Measurements from ENCODE around the gene TTC21B.

TTC21B gene

DNA sequence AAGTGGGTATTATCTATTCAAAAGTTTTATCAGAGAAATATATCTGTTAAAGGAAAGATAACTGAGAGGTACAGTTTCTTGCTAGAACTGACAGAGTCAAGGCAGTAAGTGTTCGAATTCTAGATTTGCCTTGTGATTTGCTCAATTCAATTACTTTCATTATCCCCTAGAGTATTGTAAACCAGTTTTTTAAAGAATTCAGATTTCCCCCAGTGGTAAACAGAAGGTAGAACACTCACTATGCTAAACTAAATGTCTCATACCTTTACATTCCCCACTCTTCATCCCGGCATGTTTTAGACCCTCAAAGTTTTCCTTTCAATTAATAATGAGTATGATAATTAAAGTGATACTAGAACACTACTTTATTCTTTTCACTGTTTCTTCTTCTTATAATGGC is 28.6 kb downstream of the TTC21B start:
- no peak for DNase-seq (ENCODE audit: low read depth, low spot score)

DNA sequence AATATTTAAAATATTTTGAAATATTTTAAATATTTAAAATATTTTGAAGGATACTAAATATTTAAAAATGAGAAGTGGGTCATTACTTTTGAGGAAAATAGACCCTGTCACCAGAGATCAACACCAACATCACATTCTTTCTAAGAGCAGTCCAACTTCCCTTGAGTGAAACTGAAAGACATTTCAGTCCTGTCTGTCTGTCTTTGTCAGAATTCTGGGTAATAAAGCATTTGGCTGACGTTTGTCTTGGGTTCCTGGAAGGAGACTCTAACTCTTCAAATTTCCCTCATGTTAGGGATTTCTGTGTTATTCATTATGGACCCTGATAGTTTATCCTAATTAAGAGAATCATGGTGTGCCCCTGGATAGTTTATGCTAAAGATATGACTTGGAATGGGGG is 32.8 kb downstream of the TTC21B start:
- DNase-seq (ENCODE audit: low read depth, low spot score): no peak

DNA sequence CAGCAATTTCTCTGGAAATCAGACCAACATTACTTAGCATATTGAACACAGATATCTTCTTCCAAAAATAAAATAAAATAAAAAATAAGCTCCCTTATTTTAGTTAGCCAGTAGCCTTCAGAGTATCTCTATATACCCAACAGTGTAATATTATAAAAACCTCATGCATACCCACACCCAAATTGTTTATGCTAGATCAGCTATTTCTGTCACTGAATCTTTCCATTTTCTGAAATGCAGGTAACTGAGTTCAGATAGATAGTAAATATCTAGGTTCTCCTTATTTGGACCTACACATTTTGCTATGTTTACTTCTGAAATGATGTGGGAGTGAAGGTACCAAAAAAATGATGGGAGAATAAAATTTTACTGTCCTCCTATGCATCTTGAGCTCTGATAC is 39.9 kb downstream of the TTC21B start:
- no peak for DNase-seq (ENCODE audit: low read depth, low spot score)

DNA sequence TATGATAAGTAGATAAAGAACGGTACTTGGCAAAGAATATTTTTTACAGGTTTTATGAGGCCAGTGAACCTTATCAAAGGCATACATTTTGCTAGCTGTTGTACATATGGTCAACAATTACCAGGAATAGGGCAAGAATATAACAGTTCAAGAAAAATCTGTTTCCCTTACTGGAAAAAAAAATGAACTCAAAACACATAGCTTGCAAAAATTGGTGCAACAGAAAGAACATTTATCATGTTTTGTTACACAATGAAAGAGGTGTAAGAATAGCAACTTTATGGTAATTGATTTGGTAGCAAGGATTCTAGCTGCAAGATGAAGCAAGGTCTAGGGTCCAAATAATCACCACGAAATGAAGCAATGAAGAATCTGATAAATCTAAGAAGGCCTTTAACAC is 41.6 kb downstream of the TTC21B start:
- no peak for DNase-seq (ENCODE audit: low read depth, low spot score)

DNA sequence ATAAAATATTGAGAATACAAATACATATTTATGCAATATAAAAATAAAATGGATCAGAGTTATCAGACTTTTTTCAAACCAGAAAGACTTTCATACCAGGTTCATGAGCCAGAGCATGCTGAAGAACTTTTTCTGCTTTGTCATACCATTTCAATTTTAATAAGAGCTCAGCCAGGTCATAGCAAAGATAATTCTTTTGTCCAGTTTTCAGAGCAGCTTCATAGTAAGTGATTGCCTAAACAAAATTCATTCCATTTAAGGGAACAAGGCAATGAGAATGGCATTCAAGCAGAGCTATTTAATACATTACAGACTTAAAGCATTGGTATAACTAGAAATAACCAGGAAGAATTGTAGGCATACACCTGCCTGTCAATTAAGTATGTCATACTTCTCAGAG is 42.3 kb downstream of the TTC21B start:
- DNase-seq (ENCODE audit: low read depth, low spot score): no peak

DNA sequence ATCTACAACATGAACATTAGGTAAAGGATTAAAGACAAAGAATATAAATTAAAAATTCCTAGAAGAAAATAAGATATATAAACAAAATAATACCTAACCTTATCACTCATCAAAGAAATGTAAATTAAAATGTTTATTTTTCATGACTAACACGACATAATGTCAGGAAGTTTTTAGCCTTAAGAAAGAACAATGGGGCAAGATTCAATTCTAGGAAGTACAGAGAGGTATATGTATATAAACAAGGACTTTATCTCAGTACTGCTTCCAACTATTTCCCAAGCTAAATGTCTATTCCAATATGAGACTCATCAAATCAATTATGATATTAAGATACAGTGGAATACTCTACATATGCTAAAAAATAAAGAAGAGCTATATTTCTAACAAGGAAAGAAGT is 44.1 kb downstream of the TTC21B start:
- no peak for DNase-seq (ENCODE audit: low read depth, low spot score)

DNA sequence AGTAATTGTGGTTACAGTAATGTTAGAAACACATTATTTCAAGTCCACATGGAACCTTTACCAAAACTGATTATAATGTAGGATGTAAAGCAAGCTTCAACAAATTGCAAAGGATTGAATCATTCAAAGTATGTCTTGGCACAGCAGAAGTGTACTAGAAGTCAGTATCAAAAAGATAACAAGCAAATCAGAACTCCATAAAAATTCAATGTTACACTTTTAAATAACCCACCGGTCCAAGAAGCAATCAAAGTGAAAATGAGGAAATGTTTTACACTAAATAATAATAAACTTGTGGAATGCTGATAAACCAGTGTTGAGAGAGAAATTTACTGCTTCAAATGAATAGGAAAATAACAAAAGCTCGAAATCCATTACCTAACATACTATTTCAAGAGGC is 47.7 kb downstream of the TTC21B start:
- no peak for DNase-seq (ENCODE audit: low read depth, low spot score)

DNA sequence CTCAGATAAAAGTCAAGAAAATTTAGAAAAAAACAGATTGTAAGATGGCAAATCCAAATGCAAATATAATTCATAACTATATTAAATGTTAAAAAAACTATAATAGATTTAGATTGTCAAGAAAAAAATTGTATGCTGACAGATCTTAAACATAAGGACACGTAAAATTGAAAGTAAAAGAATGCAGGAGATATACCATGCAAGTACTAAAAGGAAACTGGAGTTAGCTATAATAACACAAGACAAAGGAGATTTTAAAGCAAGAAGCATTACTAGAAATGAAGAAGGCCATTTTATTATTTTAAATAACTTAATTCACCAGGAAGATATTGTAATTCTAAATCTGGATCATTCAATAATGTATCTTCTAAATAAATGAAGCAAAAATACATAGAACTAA is 48.3 kb downstream of the TTC21B start:
- no peak for DNase-seq (ENCODE audit: low read depth, low spot score)

DNA sequence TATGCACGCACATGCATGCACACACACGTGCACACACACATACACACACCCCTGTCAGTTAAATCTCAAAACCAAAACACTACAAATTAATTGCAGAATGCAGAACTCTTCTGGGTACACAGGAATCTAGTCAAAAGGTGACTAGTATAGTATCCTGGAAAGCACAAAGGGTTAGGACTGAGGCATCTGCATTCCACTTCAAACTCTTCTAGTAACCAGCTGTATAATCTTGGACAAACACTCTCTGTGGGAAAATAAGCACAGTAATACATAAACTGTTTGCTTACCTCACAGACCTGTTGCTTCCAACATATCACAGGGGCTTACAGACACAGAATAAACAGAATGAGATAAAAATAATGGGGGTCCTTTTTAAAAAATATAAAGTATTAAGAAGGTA is 49.1 kb downstream of the TTC21B start:
- DNase-seq (ENCODE audit: low read depth, low spot score): no peak

DNA sequence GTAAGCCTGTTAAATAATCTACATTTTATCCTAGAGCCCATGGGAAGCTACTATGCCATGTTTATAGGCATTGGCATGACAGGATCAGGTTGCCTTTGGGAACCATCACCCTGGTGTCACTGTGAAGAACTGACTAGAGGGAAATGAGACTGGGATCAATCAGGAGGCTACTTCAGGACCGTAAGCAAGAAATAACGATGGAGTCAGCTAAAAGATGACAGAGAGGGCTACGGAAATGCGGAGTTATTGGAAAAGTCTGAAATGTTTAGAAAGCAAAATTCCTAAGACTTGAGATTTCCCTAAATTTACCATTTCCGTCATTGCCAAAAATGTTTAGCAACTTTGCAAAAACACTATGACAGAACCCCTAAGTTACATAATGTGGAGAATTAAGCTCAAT is 50.2 kb downstream of the TTC21B start:
- no peak for DNase-seq (ENCODE audit: low read depth, low spot score)

DNA sequence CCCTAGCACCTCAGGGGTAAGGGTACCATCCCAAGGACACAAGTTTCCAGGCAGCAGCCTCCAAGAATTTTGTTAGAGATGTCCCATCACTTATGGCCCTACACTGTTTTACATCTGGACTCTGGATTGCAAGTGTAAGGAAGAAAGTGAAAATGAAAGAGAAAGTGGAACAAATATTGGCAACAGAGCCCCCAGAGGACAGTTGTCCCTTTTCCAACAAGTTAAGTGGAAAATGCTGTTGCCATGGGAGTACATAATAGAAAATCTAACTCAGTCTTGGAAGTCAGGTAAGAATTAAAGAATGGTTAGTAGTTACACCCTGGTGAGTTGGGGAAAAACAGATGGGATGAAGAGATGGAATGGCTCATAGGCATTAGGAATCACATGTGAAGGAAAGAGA is 50.6 kb downstream of the TTC21B start:
- no peak for DNase-seq (ENCODE audit: low read depth, low spot score)

DNA sequence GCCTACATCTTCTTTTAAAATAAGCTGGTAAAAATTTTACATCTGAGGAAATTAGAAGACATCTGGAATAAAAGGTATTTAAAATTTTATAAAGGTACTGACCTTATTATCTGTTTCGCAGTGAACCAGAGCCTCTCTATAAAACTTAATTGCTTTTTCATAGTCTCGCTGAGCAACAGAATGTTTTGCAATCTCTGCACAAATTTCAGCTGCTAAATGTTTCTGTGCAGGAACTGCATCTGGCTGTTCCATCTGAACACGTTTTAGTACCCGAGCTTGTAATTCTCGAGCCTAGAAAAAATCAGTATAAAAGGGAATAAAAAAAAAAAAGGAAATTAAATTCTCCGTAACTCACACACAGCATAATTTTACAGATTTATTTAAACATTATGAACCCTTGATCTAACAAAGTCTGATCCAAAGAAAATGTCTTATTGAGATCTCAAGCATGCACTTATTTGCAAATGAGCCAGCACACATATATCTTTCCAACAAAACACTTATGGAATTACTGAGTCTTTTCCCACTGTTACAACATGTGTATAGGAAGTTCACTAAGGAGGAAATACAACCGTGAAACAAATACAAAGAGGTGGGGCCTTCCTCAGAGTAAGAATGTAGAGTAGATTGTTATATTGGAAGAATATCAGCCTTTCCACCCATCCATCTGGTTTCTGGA is 51.8 kb downstream of the TTC21B start:
- DNase-seq (ENCODE audit: low read depth, low spot score): no peak

DNA sequence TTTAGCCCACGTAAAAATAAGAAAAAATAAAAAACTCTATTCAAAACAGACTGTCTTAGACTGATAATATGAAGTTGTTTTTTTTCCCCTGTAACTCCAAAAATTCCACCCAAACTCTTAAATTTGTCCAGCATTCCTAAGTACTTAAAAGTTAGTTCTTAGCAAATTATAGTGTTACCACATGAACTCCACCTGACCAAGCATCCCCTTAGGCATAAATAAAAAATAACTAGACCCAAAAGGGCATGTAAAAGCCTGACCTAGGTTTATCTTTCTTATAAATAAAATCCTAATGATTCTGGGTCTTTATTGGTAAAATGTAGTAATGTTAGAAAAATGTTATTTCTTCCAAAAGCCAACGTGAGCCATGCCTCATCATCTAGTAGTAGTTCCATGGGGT is 54.3 kb downstream of the TTC21B start:
- no peak for DNase-seq (ENCODE audit: low read depth, low spot score)

DNA sequence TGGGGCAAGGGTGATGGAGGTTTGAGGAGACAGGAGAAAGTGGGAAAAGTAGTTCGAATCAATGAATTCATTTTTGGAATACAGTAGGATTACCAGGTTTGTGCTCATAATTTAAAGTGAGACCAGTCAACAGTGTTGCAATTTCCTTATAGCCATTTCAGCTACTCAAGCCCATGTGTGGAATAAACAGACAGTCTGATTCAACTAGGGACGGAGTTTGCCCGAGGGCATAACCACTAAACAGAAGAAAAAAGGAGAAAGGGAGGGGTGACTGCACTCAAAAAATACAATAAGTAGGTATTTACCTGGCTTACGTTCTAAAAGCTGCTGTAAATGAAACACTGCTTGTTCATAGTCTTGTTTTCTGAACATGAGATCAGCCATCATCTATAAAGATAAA is 55.2 kb downstream of the TTC21B start:
- DNase-seq (ENCODE audit: low read depth, low spot score): no peak

DNA sequence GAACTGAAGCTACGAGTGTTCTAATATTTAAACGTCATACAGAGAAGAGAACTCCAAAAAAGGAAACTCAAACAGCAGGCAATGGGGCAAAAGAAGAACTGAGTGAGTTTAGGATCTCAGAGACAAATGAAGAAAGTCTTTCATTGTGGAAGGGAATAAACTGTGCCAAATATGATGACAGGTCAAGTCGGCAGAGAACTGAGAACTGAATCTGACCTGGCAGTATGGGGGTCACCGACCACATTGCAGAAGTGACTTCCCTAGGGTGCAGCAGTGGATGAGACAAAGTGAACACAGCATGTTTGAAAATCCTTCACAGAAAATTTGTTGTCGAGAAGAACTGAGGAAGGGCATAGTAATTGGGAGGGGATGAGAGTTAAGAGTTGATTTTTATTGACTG is 55.9 kb downstream of the TTC21B start:
- DNase-seq (ENCODE audit: low read depth, low spot score): no peak

DNA sequence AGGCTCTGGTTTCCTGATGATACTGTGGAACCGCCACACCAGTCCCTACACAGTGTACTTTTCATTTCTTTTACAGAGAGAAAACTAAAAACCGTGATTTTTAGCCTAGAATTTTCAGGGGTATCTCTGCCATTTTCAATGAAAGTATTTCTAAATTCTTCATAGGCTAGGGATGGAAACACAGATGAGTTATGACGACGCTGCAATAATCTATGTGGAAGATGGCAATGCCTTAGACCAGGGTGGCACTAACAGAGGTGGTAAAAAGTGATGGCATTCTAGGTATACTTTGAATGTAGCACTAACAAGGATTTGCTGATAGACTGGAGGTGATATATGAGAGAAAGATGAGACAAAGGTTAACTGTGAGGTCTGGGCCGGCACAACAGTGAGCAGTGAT is 56.5 kb downstream of the TTC21B start:
- DNase-seq (ENCODE audit: low read depth, low spot score): no peak

DNA sequence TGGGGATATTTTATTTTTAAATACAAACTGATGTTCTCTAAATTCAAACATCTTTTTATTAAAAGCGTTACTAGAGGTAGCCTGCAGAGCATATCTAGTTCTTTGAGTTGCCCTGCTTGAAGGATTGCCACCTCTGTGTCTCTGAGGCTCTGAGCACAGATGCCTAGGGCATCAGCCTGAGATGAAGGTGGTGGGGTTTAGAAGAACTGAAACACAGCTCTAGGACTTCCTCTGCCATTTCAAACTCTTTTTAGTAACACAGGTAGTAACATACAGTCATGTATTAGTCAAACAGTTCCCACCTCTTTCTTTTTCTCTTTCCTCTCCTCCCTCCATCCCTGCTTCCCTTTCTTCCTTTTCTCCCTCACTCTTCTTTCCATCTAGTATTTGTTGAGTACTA is 57.6 kb downstream of the TTC21B start:
- no peak for DNase-seq (ENCODE audit: low read depth, low spot score)

DNA sequence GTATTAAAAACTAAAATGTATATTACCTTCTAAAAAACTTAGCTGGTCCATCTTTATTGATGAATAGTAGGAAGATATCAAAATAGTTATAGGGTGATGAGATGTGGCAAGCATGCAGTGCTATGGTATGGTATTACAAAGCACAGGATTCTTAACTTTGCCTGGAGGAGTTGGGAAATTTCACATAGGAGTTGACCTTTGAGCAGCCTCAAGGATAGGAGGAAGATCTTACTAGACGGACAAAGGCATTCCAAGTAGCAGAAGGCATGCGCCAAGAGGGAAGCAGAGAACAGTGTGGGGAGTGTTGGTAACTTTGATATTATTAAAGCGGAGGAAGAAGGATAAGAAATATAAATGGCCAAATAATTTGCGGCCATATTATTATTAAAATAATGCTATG is 60.0 kb downstream of the TTC21B start:
- DNase-seq (ENCODE audit: low read depth, low spot score): no peak

DNA sequence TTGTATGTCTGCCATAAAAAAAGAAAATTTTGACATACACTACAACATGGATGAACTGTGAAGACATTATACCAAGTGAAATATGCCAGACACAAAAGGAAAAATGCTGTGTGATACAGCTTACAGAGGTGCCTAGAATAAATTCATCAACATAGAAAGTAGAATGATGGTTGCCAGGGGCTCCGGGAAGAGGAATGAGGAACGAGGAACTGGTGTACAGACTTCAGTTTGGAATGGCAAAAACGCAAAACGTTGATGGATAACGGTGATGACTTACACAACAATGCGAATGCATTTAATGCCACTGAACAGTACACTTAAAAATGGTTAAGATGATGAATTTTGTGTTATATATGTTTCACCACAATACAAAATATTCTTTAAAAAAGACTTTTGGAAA is 61.0 kb downstream of the TTC21B start:
- no peak for DNase-seq (ENCODE audit: low read depth, low spot score)

DNA sequence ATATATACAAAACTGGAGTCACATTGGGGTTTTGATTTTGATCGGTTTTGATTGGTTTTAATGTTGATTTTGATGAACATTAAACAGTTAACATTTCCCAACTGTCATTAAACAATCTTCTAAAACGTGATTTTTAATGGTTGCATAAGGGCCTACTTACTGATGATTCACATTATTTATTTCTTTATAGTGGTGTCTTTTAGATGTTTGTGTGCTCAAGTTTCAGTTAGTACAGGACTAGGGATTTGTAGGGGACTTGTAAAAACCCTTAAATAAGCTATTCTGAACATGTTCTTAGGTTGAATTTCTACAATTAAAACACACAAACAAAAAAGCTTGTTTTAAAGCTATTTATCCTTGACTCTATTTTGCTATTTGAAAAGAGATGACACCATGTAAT is 61.6 kb downstream of the TTC21B start:
- no peak for DNase-seq (ENCODE audit: low read depth, low spot score)

DNA sequence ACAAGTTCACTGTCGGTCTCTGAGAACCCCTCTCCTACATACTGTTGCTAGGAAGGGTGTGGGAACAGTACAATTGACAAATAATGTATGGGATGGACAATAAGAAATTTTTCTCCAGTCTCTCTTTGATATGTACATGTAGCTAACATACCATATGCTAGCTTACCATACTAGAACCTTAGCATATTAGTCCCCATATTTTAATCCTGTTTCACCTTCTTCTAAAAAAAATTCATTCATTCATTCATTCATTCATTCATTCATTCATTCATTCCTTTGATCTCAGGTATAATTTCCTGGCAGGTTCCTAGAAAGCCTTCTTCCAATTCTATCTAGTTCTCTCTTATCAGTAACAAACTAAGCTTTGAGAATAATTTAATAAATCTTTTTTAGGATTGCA is 62.2 kb downstream of the TTC21B start:
- DNase-seq (ENCODE audit: low read depth, low spot score): no peak

DNA sequence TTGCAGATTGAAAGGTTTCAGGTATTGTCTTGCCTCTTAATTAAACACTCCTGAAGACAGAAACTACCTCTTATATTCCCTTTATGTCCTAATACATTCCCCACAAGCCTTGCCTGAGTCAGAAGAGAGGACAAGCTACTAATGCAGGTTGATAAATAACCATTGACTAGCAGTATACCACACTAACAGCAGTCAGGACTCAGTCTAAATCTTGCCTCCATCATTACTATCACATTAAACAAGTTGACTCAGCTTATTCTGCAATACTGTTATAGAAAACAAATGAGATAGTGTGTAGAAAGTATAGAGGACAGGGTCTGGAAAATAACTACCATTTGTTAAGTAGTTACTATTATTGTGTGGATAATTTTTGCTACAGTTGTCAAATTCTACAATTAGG is 63.8 kb downstream of the TTC21B start:
- no peak for DNase-seq (ENCODE audit: low read depth, low spot score)

DNA sequence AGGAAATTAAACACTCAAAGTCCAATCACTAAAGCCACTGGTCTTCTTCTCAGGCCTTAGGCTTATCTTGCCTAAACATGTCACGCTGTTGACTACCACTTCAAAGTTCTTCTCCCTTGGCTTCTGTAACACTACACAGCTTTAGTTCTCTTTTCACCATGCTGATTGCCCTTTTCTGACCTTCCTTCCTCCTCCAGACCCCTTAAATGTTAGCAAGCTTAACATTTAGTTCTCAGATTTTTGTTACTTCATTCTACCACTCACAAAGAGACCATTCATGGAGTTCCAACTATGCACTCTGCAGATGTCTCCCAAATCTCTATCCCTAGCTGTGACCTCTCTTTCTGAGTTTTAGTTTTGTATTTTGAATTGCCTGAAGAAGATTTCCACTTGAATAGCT is 64.4 kb downstream of the TTC21B start:
- DNase-seq (ENCODE audit: low read depth, low spot score): no peak

DNA sequence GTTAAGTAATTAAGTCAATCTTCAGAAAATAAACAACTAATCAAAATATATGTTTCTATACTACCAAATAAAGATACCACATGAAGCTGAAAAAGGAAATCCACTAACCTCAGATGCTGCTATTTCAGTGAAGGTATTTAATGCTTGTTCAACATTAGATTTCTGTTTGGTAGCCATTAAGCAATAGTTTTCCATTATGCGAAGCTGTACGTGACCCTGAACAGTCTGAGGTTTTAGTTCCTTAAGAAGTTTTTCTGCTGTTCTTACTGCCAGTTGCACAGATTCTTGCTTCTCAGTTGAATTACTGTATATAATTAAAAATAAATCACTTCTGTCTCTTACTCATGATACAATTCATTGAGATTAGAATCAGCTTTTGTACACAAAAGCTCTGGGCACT is 65.4 kb downstream of the TTC21B start:
- no peak for DNase-seq (ENCODE audit: low read depth, low spot score)

Data from smooth muscle cell of the brain vasculature (primary cell).